CD4-positive, alpha-beta T cell (primary cell): Measurements from ENCODE around the gene TEKT5. TPM values are rescaled to one million over a fixed set of nuclear protein-coding genes. Genes with fewer than 3 reads are reported as not detected.

Experiments used
- ATAC-seq: fragments of 200-7000 bp; cut with Tn5 transposase; one replicate; pipeline ENCODE4 v1.10.0; 2022; ENCODE audit warnings: mild to moderate bottlenecking; ENCODE audit not compliant: poor library complexity
- CTCF ChIA-PET: fragments of 350-600 bp; sonication (Branson Sonifier 250); formaldehyde crosslinking; loops from one replicate; lab custom pipeline; 2021; ENCODE audit warnings: antibody characterized with exemption, inconsistent platforms; lab: Charles Lee
- POLR2A ChIA-PET: fragments of 350-600 bp; sonication (Branson Sonifier 250); formaldehyde crosslinking; loops from one replicate; lab custom pipeline; 2021; ENCODE audit warnings: antibody characterized with exemption, inconsistent platforms; lab: Charles Lee
- DNase-seq, 14 experiments: peaks; one replicate each; pipeline ENCODE4 v3.0.0-alpha.2; 2013 to 2020; ENCODE audit warnings: mixed read lengths in 2 of 14
- H3K27ac ChIP-seq, 2 donors: one replicate each; pipeline versions ENCODE4 v1.5.1 to v1.7.0; 2013; ENCODE audit warnings: low read length in 2 of 2, low read depth in 1 of 2, mild to moderate bottlenecking in 1 of 2
- H3K27me3 ChIP-seq, 2 experiments: 1 replicate in 1 of 2; 2 replicates in 1 of 2; pipeline versions ENCODE4 v1.6.1 to v1.7.0; 2013; ENCODE audit warnings: low read length in 2 of 2, control low read depth in 1 of 2, mild to moderate bottlenecking in 1 of 2, moderate library complexity in 1 of 2; ENCODE audit not compliant: insufficient read depth in 2 of 2, control insufficient read depth in 1 of 2
- H3K36me3 ChIP-seq: one replicate; pipeline ENCODE4 v1.6.1; 2013; ENCODE audit warnings: low read length, control low read depth; ENCODE audit not compliant: insufficient read depth
- H3K4me1 ChIP-seq: one replicate; pipeline ENCODE4 v1.6.1; 2013; ENCODE audit warnings: low read length, control low read depth; ENCODE audit not compliant: insufficient read depth
- H3K4me3 ChIP-seq: one replicate; pipeline ENCODE4 v1.5.1; 2013; ENCODE audit warnings: mild to moderate bottlenecking, low read length, moderate library complexity
- H3K9me3 ChIP-seq, 2 experiments: 1 replicate in 1 of 2; 2 replicates in 1 of 2; pipeline versions ENCODE4 v1.6.1 to v1.7.0; 2013; ENCODE audit warnings: low read length in 2 of 2, mild to moderate bottlenecking in 2 of 2, control low read depth in 1 of 2, moderate library complexity in 1 of 2; ENCODE audit not compliant: control insufficient read depth in 1 of 2, insufficient read depth in 1 of 2
- H3K27ac Mint-ChIP-seq: one replicate; pipeline ENCODE4 v1.8.0; 2020; ENCODE audit warnings: mixed read lengths
- H3K27me3 Mint-ChIP-seq: one replicate; pipeline ENCODE4 v1.8.0; 2021; ENCODE audit warnings: mixed read lengths
- H3K36me3 Mint-ChIP-seq: one replicate; pipeline ENCODE4 v1.8.0; 2021; ENCODE audit warnings: low read depth, mixed read lengths
- H3K4me1 Mint-ChIP-seq: one replicate; pipeline ENCODE4 v1.8.0; 2021; ENCODE audit warnings: low read depth, mixed read lengths
- H3K4me3 Mint-ChIP-seq: one replicate; pipeline ENCODE4 v1.8.0; 2020; ENCODE audit warnings: mild to moderate bottlenecking, mixed read lengths
- H3K9me3 Mint-ChIP-seq: one replicate; pipeline ENCODE4 v1.8.0; 2020; ENCODE audit warnings: mixed read lengths
- CTCF ChIP-seq: fragments of 200-600 bp; IDR thresholded peaks from one replicate; pipeline ENCODE4 v1.8.0; 2022; ENCODE audit warnings: antibody characterized with exemption, mild to moderate bottlenecking
- intact Hi-C, 2 experiments: fragments of 100-400 bp; cut with DNase I in 1 of 2; cut with micrococcal nuclease in 1 of 2; formaldehyde crosslinking; loops; one replicate each; pipeline versions ENCODE4 v1.15.1 to v1.9.0; 2023 to 2025; cut with DNase I, micrococcal nuclease
- total RNA-seq, 174 experiments: library from RNA in 2 of 174; stranded (reverse) in 2 of 174; gene quantifications; one replicate each; pipeline ENCODE4 v1.2.3 and lab custom pipeline; 2021 to 2026

The TEKT5 gene
- total RNA-seq, 2 experiments from 2014 or later = not detected

GRCh38 chr16:10663744-10664143 lies 31.0 kb downstream of the TEKT5 start:
- H3K27ac Mint-ChIP-seq = no peak overlapping the region
- Histone ChIP-seq H3K4me3 (no peak overlapping the region), H3K27ac (no peak overlapping the region), H3K9me3 (no peaks in the 10 kb centered on the region), H3K4me1 (no peaks in the 10 kb centered on the region), H3K27me3 (peaks cover 0 to 6% of the 10 kb centered on the region in 2 experiments), H3K36me3 (no peaks in the 10 kb centered on the region)
- H3K36me3 Mint-ChIP-seq = no peaks in the 10 kb centered on the region
- DNase-seq = no peak
- POLR2A ChIA-PET = no interaction called here
- ATAC-seq = no peak
- intact Hi-C loops = no loop called here
- no peaks in the 10 kb centered on the region for H3K4me1 Mint-ChIP-seq
- H3K4me3 Mint-ChIP-seq = no peak overlapping the region
- H3K9me3 Mint-ChIP-seq = no peaks in the 10 kb centered on the region
- no peak for TF ChIP-seq CTCF
- H3K27me3 Mint-ChIP-seq = peaks cover 30% of the 10 kb centered on the region
- CTCF ChIA-PET = no interaction called here

- no peak for DNase-seq
- no peak overlapping the region for H3K4me3 Mint-ChIP-seq
- Histone ChIP-seq H3K36me3 (no peaks in the 10 kb centered on the region), H3K4me3 (no peak overlapping the region), H3K4me1 (no peaks in the 10 kb centered on the region), H3K27ac (no peak overlapping the region), H3K27me3 (peaks cover 0 to 6% of the 10 kb centered on the region in 2 experiments), H3K9me3 (no peaks in the 10 kb centered on the region)
- H3K27me3 Mint-ChIP-seq = peaks cover 32% of the 10 kb centered on the region
- CTCF ChIA-PET = no interaction called here
- H3K4me1 Mint-ChIP-seq = no peaks in the 10 kb centered on the region
- no peak overlapping the region for H3K27ac Mint-ChIP-seq
- intact Hi-C loops = no loop called here
- POLR2A ChIA-PET = no interaction called here
- H3K9me3 Mint-ChIP-seq = no peaks in the 10 kb centered on the region
- H3K36me3 Mint-ChIP-seq = no peaks in the 10 kb centered on the region
- no peak for ATAC-seq
- TF ChIP-seq CTCF = no peak
These were observed 31.6 kb downstream of the TEKT5 start for GRCh38 chr16:10663146-10663545.

- Mint-ChIP-seq H3K36me3 (no peaks in the 10 kb centered on the region), H3K4me1 (no peaks in the 10 kb centered on the region), H3K27ac (no peak overlapping the region), H3K4me3 (no peak overlapping the region), H3K9me3 (no peaks in the 10 kb centered on the region), H3K27me3 (peaks cover 35% of the 10 kb centered on the region)
- TF ChIP-seq CTCF = no peak
- POLR2A ChIA-PET = no interaction called here
- intact Hi-C loops = no loop called here
- Histone ChIP-seq H3K4me3 (no peak overlapping the region), H3K27me3 (peaks cover 0 to 6% of the 10 kb centered on the region in 2 experiments), H3K9me3 (no peaks in the 10 kb centered on the region), H3K4me1 (no peaks in the 10 kb centered on the region), H3K36me3 (no peaks in the 10 kb centered on the region), H3K27ac (no peak overlapping the region)
- DNase-seq (no peak), ATAC-seq (no peak)
- CTCF ChIA-PET = no interaction called here
These were observed 32.5 kb downstream of the TEKT5 start for GRCh38 chr16:10662212-10662611.
